Ovary (tissue), 9 donors: ENCODE results near the gene PHAF1. TPM values are rescaled to one million over a fixed set of nuclear protein-coding genes. Genes with fewer than 3 reads are reported as not detected.

ENCODE experiments used
- DNase-seq, 5 donors: peaks; one replicate each; pipeline ENCODE4 v3.0.0-alpha.2; 2019 to 2020
- H3K27ac ChIP-seq, 2 donors: fragments of 200-600 bp; one replicate each; pipeline versions ENCODE4 v1.5.1 to v1.8.0; 2019 to 2022
- H3K27me3 ChIP-seq: fragments of 200-600 bp; one replicate; pipeline ENCODE4 v1.8.0; 2022
- H3K36me3 ChIP-seq: fragments of 200-600 bp; sonication (generic); one replicate; pipeline ENCODE4 v1.5.1; 2019
- H3K4me1 ChIP-seq: one replicate; pipeline ENCODE4 v1.8.1; 2013; ENCODE audit warnings: mild to moderate bottlenecking, moderate library complexity; ENCODE audit not compliant: insufficient read depth
- H3K4me3 ChIP-seq: fragments of 200-600 bp; sonication (generic); one replicate; pipeline ENCODE4 v1.5.1; 2017
- H3K9me3 ChIP-seq, 2 donors: fragments of 200-600 bp in 1 of 2; sonication (generic) in 1 of 2; one replicate each; pipeline versions ENCODE4 v1.5.1 to v1.8.1; 2013 to 2019; ENCODE audit warnings: mild to moderate bottlenecking in 1 of 2, moderate library complexity in 1 of 2
- EP300 ChIP-seq: sonication (generic); formaldehyde crosslinking; IDR thresholded peaks from one replicate; pipeline ENCODE4 v1.6.1; 2017; ENCODE audit warnings: antibody characterized with exemption
- POLR2A ChIP-seq: fragments of 450-650 bp; IDR thresholded peaks from one replicate; pipeline ENCODE4 v1.6.1; 2017; ENCODE audit warnings: antibody characterized with exemption, mild to moderate bottlenecking, moderate library complexity
- WGBS, 3 donors: extraction: QIAGEN DNeasy Blood & Tissue Kit in 1 of 3; methylation state at CpG; one replicate each; pipeline versions ENCODE4 v1.1.5 to v1.1.7; 2013 to 2017; 5-methylcytosine and 5-hydroxymethylcytosine counted together
- intact Hi-C, 4 donors: fragments of 100-400 bp; cut with DNase I; formaldehyde crosslinking; loops; one replicate each; pipeline versions ENCODE4 v1.11.0 to v1.15.1; 2022 to 2023
- polyA plus RNA-seq, 2 donors: library from polyadenylated mRNA; stranded (reverse); fragments of 200-250 nt in 1 of 2; fragments of 350-450 nt in 1 of 2; fragmentation: Illumina TruSeq in 1 of 2; extraction: RNeasy Lipid Tissue Mini Kit (QIAGEN cat#74804) in 1 of 2; gene quantifications; one replicate each; pipeline ENCODE4 v1.2.3, GENCODE V29; 2013 to 2014
- total RNA-seq, 7 donors: library from RNA; depleted of rRNA in 2 of 7; stranded (reverse); fragments of >200 nt in 2 of 7; fragmentation: NEBNext Ultra II Directional in 3 of 7; extraction: Animal tissue kit (Norgen Biotek cat#: 25700) in 3 of 7; gene quantifications; one replicate each; pipeline versions ENCODE4 v1.1.0 to v1.2.4, GENCODE V29; 2016 to 2023
- TF ChIP-seq, protein P1 (sequence below), 3 donors: fragments of 450-650 bp in 2 of 3; fragments of 200-600 bp in 1 of 3; IDR thresholded peaks; one replicate each; pipeline versions ENCODE4 v1.5.1 to v1.8.0; 2016 to 2022; ENCODE audit warnings: antibody characterized with exemption in 3 of 3, mild to moderate bottlenecking in 1 of 3
- donor health status: DM: no; HTN: no; CAD: no; lungs with moderate emphysema.
- donor health status: DM: no; HTN: no; CAD: no.
- donor health status: Bipolar disorder and iron deficiency.
- donor health status: DM: yes; HTN: yes; CAD: no.
- donor health status: DM: no; HTN: no; CAD: no.
- donor health status: DM: yes; HTN: yes; CAD: no.

PHAF1 gene
- total and polyA plus RNA-seq, 9 donors = 9.0 to 25.1 (median 14.9) TPM

DNA sequence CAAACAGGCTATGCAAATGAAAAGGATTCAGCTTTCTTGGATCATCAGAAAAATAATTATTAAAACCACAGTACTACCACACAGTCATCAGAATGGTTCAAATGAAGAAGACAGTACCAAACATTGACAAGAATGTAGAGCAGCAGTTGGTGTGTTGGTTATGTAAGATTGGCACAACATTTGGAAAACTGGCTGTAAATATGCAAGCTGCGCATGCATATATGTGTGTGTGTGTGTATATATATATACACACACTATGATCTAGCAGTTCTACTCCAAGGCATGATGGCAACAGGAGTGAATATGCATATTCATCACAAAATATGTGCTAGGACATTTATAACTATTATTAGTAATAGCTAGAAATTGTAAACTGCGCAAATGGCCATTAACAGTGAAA, 34.4 kb upstream of the PHAF1 start:
- intact Hi-C loops = no loop called here
- no peak overlapping the region for H3K27ac ChIP-seq
- WGBS, 3 donors = 96 to 99% (median 98%) methylated on average over 2 of the region's 2 CpGs
- no peaks in the 10 kb centered on the region for H3K27me3 ChIP-seq
- H3K36me3 ChIP-seq = no peaks in the 10 kb centered on the region
- TF ChIP-seq, protein P1, sequence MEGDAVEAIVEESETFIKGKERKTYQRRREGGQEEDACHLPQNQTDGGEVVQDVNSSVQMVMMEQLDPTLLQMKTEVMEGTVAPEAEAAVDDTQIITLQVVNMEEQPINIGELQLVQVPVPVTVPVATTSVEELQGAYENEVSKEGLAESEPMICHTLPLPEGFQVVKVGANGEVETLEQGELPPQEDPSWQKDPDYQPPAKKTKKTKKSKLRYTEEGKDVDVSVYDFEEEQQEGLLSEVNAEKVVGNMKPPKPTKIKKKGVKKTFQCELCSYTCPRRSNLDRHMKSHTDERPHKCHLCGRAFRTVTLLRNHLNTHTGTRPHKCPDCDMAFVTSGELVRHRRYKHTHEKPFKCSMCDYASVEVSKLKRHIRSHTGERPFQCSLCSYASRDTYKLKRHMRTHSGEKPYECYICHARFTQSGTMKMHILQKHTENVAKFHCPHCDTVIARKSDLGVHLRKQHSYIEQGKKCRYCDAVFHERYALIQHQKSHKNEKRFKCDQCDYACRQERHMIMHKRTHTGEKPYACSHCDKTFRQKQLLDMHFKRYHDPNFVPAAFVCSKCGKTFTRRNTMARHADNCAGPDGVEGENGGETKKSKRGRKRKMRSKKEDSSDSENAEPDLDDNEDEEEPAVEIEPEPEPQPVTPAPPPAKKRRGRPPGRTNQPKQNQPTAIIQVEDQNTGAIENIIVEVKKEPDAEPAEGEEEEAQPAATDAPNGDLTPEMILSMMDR (IDR thresholded peaks at IDR 0.05) = no peak
- TF ChIP-seq EP300 (no peak), POLR2A (no peak)
- no peaks in the 10 kb centered on the region for H3K4me1 ChIP-seq
- no peak for DNase-seq
- H3K9me3 ChIP-seq = no peaks in the 10 kb centered on the region
- no peak overlapping the region for H3K4me3 ChIP-seq

DNA sequence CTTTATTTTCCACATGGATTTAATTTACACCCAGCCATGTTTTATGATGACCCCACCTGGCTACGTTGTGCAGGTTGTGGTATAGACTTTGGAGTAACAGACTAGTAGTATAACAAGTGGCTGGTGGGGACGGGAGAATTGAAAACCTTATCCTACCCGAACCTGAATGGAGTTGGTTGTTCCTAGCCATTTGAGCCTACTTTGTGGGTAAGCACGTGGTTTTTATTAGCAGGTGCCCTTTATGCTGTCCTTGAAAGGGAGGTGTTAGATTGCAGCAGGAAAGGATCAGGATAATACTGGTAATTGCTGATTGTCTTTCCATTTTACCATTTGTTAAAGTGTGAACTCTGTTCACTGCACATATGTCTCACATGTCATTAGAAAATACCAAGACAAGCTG, 31.9 kb upstream of the PHAF1 start:
- no peak overlapping the region for H3K4me3 ChIP-seq
- DNase-seq = no peak
- WGBS, 3 donors = 77 to 86% (median 83%) methylated on average over 4 of the region's 4 CpGs
- intact Hi-C loops = no loop called here
- H3K36me3 ChIP-seq = no peaks in the 10 kb centered on the region
- no peaks in the 10 kb centered on the region for H3K9me3 ChIP-seq
- H3K4me1 ChIP-seq = no peaks in the 10 kb centered on the region
- no peaks in the 10 kb centered on the region for H3K27me3 ChIP-seq
- no peak overlapping the region for H3K27ac ChIP-seq
- TF ChIP-seq, protein P1 (IDR thresholded peaks at IDR 0.05) = no peak
- TF ChIP-seq EP300 (no peak), POLR2A (no peak)

DNA sequence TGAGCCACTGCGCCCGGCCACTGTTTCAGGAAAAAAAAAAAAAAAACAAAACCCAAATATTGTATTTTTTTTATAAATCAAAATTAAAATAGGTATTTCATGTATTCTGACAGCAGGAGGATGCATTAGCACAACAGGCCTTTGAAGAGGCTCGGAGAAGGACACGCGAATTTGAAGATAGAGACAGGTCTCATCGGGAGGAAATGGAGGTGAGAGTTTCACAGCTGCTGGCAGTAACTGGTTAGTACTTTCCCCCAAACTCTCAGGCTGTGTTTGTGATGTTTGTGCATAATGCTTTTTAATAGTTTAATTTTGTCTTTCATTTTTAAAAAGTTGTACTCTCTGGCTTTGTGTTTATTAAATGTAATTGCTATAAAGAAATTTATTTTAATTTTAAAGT, 27.6 kb upstream of the PHAF1 start:
- no peaks in the 10 kb centered on the region for H3K27me3 ChIP-seq
- intact Hi-C loops = no loop called here
- no peak overlapping the region for H3K27ac ChIP-seq
- H3K4me3 ChIP-seq = no peak overlapping the region
- DNase-seq = no peak
- WGBS, 3 donors = 83 to 94% (median 86%) methylated on average over 6 of the region's 6 CpGs
- H3K4me1 ChIP-seq = no peaks in the 10 kb centered on the region
- H3K9me3 ChIP-seq = no peaks in the 10 kb centered on the region
- H3K36me3 ChIP-seq = no peaks in the 10 kb centered on the region
- TF ChIP-seq EP300 = no peak
- no peak for TF ChIP-seq POLR2A
- TF ChIP-seq, protein P1 (IDR thresholded peaks at IDR 0.05) = no peak

DNA sequence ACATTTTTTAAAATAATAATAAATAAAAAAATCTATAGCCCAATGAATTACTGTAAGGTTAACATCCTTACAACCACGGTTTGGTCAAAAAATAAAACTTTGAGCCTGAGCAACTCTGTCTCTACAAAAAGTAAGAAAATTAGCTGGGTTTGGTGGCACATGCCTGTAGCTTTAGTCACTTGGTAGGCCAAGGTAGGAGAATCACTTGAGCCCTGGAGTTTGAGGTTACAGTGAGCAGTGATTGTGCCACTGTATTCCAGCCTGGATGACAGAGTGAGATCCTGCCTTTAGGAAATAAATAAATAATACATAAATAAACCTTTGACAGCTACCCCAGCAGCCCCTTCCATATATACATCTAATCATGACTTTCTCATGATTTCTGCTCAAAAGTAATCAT, 26.9 kb upstream of the PHAF1 start:
- no peak for TF ChIP-seq POLR2A
- no peak for TF ChIP-seq EP300
- TF ChIP-seq, protein P1 (IDR thresholded peaks at IDR 0.05) = no peak
- no peak for DNase-seq
- Histone ChIP-seq H3K4me3 (no peak overlapping the region), H3K4me1 (peaks cover 2% of the 10 kb centered on the region), H3K9me3 (no peaks in the 10 kb centered on the region), H3K27me3 (no peaks in the 10 kb centered on the region), H3K27ac (no peak overlapping the region), H3K36me3 (no peaks in the 10 kb centered on the region)
- 84 to 93% (median 87%) methylated on average over 1 of the region's 1 CpG for WGBS, 3 donors
- intact Hi-C loops = no loop called here
